Stimulated activated CD8-positive, alpha-beta memory T cell treated with anti-CD3 and anti-CD28 coated beads, Interleukin-12 subunit alpha, Interleukin-12 subunit beta, amount 100 ng/mL, for 24 hours (primary cell): ENCODE data around the gene PRG3.

Source experiments
- DNase-seq: peaks from one replicate; pipeline ENCODE4 v3.0.0-alpha.2; 2020; ENCODE audit errors: extremely low read depth

PRG3 gene

DNA sequence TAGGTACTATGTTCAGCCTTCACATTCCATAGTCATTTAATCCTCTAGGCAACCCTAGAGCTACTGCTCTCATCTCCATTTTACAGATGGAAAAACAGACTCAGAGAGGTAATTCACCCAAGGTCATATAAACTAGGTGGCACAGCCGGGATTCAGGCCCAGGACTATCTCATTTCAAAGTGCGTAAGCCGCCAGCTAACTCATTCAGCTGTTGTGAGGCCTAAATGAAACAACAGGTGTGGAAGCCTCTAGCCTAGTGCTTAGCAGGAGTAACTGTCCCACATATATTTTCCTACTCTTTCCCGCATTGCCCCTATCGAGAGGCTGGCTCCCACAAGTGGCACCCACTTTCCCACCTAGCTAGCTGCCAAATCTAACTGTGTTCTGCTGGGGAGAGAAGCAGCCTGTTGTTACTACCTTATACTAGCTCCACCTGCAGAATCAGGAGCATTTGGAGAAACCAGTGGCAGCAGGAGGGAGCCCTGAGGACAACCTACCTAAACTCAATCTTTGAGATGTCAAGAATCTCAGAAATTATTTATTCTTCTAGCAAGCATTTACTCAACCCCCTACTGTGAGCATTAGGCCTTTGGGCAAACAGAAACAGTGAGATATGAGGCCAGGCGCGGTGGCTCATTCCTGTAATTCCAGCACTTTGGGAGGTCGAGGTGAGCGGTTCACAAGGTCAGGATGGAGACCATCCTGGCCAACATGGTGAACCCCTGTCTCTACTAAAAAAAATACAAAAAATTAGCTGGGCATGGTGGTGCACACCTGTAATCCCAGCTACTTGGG lies 20.9 kb downstream of the PRG3 start:
- DNase-seq: no peak

DNA sequence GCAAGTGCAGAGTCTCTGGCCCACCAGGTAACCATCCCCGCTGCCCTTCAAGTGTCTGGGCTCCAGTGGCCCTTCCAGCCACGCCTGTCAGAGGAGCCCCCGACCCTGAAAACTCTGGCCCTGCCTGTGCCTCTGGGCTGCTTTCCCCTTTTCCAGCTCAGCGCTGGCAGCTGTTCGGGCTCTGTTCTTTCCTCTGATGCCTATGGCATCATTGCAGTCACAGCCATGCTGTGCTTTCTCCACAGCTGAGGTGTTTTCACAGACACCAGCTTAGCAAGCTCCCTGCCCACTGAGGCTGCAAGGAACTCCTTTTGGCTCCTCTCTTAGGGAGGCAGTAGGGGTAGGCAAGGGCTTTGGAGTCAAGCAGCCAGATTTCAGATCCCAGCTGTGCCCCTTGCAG lies 21.6 kb downstream of the PRG3 start:
- DNase-seq: no peak

DNA sequence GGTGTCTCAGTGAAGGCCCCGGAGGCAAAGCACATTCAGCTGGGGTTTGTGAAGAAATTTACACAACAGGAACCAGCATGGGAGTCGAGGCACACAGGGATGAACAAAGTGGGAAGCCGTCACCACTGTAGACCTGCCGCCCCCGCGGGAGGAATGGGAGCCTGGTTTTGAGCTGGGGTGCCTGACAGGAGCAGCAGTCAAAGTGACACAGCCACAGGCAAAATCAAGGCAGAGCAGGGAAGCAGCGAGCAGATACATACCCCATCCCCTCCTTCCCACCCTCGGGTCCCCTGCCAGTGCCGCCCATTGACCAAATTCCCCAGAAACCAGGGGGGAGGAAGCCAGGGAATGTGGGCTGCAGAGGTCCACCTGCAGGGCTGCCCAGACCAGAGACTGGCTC lies 22.0 kb downstream of the PRG3 start:
- DNase-seq: no peak

DNA sequence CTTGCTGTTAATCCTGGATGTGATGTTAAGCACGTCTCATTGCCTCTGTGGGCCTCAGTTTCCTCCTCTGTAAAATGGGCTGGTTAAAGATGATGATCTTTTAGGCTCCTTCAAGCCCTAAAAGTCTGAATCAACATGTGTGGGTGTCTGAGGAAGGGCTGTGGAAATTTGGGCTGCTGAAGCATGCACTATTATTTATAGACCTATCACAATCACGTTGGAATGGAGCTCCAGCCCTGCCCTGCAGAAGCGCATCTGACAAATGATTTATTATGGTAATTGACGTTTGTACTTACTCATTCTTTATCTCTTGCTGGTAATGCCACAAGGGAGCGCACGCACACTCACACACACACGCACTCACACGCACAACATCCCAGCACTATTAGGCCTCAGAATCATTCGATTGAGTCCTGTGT lies 22.4 kb downstream of the PRG3 start:
- no peak for DNase-seq

DNA sequence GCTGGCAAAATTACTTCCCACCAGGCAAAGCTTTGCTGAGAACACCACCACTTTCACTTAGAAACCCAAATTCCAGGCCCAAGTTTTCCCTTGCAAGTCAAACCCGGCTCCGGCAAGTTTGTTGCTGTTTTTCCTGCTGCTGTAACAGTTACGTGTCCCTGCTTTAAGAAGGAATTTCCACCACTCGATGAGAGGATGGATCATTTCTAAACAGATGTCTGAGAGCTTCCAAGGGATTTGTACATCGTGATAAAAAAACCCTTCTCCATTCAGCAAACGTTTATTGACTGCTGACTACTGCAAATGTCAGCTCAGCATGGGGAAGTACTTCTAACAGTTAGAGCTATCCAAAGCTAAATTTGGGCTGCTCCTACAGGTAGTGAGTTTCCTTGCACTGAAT lies 23.1 kb downstream of the PRG3 start:
- DNase-seq: no peak

DNA sequence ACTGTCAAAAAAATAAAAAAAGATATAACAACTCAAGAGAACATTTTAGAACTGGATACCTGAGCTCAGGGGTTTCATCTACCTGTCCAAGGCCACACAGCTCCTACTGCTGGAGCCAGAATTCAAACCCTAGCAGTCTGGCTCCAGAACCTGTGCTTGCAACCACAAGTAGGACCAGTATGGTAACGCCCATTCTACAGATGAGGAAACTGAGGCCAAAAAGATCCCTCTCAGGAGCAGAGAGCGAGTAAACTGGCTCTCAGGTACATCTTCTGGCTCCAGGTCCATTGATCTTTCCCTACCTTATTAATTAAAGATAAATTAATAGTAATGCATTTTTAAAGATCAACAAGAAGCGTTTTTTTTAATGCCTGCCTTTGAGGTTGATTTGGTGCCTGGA lies 23.6 kb downstream of the PRG3 start:
- DNase-seq: no peak

DNA sequence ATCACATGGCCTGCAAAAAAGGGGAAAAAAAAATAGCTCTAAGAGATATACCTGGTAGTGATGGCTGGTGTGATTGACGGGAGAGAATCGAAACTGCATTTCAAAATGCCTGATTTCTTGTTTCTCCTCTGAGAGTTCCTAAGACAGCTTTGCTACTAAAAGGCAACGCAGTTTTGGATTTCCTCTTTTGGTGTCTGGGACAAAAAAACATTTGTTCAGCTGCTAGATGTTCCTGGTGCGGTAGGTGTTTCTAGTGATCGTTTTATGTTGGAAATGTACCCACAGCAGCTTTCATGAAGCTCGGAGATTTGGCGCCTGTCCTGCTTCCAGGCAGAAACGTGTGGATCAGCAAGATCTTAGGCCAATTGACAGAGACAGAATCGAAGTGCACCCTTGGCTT lies 24.7 kb downstream of the PRG3 start:
- no peak for DNase-seq

DNA sequence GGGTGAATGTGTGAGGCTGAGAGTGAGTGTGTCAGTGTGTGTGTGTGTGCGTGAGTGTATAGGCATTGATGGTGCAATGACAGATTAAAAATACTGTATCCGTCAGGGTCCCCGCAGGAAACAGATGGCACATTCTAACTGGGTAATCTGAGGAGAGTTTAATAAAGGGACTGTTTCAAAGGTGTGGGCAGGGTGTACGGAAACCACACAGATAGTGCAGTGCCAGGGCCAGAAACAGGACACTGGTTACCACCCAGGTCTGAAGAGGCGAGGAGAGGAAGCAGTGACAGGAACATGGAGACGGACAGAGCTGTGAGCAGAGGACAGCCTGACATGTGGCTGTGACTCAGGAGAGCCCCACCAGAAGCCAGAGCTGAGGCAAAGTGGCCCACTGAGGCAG lies 26.3 kb downstream of the PRG3 start:
- no peak for DNase-seq

DNA sequence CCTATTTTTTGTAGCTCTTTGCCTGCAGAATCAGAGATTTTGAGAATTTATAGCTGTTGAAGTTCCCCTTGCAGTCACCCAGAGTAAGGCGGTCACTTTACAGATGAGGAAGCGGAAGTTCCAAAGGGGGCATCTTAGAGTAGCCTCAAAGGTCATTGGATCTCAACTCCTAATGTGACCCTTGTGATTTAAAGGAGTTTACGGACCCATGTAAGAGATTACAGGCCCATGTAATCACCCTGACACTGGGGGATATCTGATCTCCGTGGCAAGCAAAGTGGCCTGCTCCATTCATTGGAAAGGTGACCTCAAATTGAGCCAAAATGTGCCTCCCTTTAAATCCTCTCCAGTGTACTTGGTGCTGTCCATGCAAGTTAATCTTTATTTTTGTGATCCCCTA lies 27.1 kb downstream of the PRG3 start:
- no peak for DNase-seq

DNA sequence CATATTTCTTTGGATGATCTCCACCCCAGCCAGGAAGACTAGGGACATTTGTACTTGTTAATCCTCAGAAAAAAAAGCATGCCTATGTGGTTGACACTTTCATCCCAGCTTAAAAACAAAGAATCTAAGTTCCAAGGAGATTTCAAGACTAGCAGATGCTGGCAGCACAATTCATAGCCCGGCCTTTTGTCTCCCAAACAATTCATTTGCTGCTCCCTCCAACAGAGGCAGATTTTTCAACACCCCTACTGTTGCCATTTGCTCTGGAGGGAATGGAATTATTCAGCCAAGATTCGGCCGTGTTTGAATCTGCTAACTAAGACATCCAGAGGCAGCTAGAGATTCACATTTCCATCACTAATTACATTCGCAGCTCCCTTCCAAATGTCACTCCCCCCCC lies 27.5 kb downstream of the PRG3 start:
- DNase-seq: no peak

DNA sequence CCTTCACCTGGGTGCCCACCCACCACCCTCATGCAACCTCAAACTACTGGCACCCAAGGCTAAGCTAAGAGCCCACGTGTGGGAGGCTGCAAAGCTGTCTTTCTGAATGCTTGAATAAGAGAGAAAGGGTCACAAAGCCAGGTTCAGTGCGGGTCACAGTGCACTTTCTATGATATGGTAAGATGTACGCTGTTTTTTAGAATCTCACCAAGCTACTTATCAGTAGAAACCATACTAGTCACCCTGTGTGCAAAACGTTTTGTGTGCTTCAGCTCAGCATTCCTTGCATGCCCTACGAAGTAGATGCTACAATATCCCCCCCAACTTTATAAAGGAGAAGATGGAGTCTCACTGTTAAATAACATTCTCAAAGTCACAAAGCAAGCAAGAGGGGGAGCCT lies 27.9 kb downstream of the PRG3 start:
- no peak for DNase-seq

DNA sequence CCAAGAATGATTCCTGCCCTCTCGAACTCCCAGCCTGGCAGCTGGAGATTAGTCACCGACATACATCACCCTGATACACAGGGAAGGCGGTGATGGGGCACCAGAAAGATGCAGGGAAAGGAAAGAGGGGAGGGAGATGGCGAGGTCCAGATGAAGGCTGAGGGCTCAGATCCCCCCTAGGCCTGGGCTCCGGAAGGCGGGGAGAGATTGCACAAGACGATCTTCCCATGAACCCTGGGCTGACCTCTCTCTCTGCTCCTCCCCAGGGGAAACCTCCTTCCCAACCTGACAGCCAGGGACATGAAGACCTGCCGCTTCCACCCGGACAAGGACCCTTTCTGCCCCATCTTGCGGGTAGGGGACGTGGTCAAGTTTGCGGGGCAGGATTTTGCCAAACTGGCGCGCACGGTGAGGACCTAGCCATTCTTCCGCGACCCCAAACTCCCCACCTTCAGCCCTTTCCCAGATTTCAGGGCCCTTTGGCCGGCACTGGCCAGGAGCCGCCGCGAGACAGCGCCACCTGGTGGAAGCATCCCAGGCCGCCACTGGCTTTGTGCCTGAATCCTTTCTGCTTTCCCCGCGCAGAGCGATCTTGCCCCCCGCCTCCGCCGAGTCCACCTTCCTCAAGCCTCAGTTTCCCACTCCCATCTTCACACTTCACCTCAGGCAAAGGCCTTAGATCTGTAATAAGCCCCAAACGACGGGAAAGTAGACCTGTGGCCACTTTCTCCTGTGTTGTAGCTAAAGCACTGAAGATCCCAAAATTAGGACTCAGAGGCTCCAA lies 31.3 kb downstream of the PRG3 start:
- peak; percentile 40 for DNase-seq

DNA sequence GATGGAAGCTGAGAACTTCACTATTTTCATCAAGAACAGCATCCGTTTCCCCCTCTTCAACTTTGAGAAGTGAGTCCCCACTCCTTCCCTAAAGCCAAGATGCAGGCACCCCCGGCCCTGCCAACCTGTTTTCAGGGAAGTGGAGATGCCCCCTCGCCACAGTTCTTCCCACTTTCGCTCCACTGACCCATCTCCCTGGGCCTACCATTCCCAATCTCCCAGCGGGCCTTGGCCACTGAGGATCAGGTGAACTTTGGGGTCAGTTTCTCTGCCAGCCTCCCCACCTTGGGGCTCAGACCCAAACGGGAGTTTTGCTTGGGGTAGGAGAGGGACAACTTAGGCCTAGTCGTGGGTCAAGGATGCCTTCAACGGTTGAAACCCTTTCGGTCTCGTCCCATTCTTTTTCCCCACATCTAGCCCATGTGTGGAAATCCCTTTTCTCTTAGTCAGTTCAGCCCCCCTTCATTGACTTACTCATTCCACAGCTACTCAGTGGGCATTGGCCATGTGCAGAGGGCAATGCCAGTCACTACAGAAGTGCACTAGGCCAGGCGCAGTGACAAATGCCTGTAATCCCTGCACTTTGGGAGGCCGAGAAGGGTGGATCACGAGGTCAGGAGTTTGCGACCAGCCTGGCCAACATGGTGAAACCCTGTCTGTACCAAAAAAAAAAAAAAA lies 32.2 kb downstream of the PRG3 start:
- no peak for DNase-seq

DNA sequence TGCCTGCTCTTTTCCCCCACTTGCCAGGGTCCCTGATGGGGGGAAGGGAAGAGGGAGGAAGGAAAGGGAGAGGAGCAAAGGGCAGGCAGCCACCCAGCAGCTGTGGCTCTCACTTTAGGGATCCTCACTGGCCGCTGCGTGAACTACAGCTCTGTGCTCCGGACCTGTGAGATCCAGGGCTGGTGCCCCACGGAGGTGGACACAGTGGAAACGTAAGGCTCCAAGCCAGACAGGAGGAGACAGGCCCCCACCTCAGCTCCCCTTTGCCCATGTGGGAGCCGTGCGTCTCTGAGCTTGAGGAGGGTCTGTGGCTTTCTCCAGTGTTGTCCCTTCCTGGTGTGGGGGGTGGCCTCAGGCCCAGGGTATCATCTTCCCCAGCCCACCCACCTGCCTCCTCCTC lies 32.9 kb downstream of the PRG3 start:
- DNase-seq: no peak

DNA sequence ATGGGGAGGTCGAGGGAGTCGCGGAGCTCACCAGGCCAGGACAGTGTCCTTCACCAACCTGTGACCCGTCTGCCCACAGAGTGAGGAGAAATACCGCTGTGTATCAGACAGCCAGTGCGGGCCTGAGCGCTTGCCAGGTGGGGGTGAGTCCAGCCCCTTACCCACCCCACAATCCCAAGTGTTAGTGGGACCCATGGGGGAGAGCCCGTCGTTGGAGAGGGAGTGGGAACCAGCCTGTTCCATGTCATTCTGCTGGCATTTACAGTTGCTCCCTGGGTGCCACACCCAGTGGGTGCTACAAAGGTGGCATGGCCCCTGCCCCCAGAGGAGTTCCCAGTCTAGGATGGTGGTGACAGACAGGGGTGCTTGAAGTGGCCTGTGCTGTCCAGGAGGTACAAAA lies 33.6 kb downstream of the PRG3 start:
- no peak for DNase-seq

DNA sequence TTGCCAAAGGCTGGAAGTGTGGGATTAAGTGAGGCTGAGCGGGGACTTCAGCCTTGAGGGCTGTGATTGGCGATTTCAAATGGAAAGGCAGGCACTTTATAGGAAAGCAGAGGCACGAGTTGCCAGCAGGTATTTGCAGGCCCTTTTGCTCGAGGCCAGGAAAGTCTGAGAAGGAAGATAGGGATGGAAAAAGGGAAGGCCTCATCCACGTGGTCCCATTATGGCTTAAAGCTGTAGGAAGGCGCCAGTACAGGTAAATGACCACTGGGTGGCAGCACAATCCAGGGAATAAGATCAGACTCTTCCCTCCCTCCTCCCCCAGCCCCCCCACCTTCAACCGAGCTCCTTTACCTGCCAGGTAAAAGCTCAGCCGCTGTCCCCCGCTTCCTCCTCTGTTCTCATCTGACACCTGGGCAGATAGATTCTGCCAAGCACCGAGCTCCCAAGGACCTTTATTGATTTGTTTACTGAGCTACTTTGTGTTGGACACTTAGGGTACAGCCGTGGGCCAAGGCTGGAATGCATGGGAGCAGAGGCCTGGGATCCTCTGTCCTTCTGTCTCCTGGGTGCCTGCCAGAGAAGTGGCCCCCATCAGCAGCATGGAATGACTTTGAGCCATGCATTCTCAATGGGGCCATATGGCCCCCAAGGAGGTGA lies 35.3 kb downstream of the PRG3 start:
- DNase-seq: no peak

DNA sequence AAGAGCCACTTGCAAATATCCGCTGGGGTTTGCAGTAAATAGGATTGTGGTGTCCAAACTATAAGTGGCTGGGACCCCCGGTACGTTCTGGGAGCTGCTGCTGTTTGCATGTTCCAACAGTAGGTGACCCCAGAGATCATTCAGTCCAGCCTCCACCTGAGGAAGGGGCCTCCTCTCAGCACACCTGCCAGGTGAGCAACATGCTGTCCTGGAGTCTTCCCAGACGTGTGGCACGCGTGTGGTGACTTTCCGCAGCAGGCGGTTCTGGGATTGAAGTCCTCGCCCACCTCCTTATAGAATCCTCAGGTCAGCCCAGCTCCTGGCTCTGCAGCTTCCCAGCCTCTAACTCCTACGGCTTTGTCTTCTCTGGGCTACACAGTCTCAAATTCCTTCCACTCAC lies 36.1 kb downstream of the PRG3 start:
- DNase-seq: no peak

DNA sequence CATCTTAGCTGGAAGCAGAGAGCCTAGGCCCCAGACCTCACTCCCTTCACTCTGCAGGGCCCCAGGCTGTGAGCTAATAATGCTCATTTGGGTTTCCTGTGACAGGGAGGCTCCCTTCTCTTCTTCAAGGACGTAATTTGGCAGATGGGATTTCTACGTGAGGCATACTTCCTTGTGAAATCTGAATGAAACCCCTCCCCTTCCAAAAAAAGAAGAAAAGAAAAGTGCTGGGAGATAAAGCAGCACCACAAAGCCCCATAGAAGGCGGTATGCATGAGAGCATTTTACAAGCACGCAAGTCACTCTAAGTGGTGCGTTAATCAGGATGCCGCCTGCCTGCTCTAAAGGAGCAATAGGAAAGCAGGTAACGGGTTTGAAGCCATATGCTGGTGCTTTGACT lies 37.1 kb downstream of the PRG3 start:
- no peak for DNase-seq

DNA sequence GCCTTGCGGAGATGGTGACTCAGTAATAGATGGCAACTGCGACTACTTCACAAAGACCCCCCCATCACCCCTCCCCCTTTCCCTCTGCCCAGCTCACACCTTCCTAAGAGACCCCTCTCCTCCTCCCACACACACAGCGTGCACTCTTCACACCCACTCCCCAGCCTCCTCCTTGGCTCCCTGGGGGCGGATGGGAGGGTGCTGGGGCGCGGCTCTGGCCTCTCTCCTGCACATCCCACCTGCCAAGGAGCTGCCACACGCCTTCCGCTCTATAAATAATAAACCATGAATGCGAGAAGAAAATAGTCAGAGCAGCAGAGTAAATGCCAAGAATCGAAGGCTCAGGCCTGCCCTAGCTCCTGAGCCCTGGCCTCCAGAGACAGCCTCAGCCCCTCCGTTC lies 38.2 kb downstream of the PRG3 start:
- DNase-seq: no peak

DNA sequence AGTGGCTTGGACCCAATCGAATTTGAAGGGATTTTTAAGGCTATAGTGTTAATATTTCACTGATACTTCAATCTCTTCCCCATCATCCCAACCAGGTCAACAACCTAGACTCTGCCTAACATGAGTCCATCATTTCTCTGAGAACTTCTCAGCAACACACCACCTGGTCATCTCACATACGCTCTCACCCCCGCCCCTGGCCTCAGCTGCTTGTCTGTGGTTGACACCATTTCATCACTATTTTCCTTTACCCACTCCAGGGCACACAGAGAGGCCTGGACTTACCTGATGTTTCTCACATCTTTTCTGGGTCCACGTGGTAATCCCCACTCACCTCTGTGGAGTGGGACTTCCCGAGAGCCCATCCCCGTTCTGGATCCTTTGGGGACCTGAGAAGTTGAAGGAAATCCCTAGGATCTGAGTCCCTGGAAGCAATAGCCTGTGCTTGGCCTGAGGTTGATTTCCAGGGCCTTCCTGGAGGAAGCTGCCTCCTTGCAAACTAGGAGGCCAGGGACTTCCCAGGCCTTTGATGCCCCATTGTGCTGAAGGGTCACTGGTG lies 39.6 kb downstream of the PRG3 start:
- no peak for DNase-seq

DNA sequence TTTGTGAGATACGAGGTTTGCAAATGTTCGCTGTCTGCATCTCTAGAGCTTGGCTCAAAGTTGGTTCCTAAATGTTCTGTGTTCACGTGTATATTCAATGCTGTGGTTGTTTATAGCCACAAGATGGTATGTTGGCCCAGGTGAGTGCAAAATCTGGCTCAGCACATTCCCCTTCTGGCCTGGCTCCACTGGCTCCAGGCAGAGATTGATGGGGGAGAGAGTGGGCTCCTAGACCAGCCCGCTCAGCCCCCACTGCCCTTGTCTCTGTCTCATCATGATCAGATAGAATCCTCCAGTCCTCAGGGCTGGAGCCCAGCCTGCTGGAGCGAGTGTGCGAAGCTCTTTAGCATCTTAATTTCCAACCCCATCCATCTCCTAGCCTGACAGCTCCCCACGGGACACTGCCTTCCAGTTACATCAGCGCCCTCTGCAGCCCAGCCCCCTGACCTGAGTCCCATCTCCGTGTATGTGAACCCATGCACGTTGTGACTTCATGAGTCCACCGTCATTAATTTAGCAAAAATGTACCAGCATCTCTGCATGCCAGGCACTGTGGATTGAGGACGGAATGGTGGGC lies 40.8 kb downstream of the PRG3 start:
- DNase-seq: no peak

DNA sequence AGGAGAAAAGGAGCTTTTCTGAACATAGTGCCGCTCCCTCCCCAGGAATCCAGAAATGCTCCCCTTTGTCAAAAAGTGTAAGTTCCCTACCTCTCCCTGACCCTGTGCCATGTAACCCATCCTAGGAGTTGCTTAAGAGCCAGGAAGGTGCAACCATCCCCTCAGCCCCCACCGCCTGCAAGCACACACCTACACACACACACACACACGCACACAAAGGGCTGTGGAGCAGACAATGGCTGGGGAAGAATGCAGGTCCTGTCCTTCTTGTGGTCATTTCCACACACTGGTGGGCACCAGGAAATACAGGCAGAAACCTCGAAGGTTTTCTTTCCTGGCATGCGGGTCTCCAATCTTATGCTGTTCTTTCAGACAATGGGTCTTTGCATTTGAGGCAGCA lies 41.6 kb downstream of the PRG3 start:
- no peak for DNase-seq
